ENCODE measurements around the gene ZNF410. TPM values are rescaled to one million over a fixed set of nuclear protein-coding genes. Genes with fewer than 3 reads are reported as not detected.

Gene ZNF410
- total and polyA plus RNA-seq, 2 donors (not counting 3 experiments of a cell fraction or from before 2014, with no cell fraction given): 21.8 to 45.0 TPM

DNA sequence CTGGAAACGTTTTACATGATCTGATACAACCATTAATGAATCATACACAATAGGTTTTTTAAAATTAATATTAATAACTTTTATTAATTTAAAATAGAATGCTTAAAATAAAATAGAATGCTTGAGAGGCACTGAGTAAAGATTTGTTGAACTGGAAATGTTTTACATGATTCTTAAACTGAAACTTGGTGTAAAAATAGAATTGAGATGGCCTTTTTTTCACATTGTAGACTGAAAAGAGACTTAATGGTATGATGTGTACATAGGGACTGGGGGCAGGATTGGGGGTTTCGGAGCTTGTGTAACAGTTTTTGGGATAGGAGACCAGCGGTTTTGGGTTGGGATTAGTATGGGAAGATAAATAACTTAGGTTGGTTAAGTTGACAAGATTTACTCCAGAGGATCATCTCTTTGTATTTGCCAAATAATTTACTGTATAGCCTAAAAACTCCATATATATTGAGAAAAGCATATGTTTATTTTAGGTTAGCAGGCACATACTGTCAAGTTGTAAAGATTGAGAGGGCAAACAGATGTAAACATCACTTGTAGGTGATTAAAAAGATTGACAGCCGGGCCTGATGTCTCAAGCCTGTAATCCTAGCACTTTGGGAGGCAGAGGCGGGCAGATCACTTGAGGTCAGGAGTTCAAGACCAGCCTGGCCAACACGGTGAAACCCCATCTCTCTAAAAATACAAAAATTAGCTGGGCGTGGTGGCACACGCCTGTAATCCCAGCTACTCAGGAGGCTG lies 2.0 kb upstream of the ZNF410 start:
- CTCF ChIA-PET: no interaction called here
- intact Hi-C loops (cut with micrococcal nuclease) (no loop called here), dilution Hi-C loops (cut with MboI; ENCODE audit: extremely low pct_ligation_motif_present, low sequenced_read_pairs) (no loop called here)
- Histone ChIP-seq H3K9me3 (replicated peaks; ENCODE audit: control insufficient read depth, insufficient read depth, low read length) (no peaks in the 10 kb centered on the region), H3K9me1 (replicated peaks; ENCODE audit: control insufficient read depth, extremely low read depth, insufficient read depth, low read length) (no peaks in the 10 kb centered on the region), H3K27ac (ENCODE audit: insufficient read depth, low read depth, low read length) (no peak overlapping the region), H3K9ac (replicated peaks; ENCODE audit: extremely low read depth, insufficient read depth, low read length) (no peak overlapping the region), H3K4me2 (ENCODE audit: insufficient read depth, low read length) (no peak overlapping the region), H2AFZ (ENCODE audit: low read depth, low read length) (no peak overlapping the region), H3K27me3 (ENCODE audit: control insufficient read depth in 2 of 2, insufficient read depth in 2 of 2, low read length in 2 of 2) (no peaks in the 10 kb centered on the region), H3K4me1 (ENCODE audit: control insufficient read depth, extremely low read depth, insufficient read depth, low read length) (peaks cover 18% of the 10 kb centered on the region), H3K79me2 (ENCODE audit: control insufficient read depth, insufficient read depth, low read length) (peaks cover 42% of the 10 kb centered on the region), H3K4me3 (replicated peaks in 1 of 3; ENCODE audit: insufficient read depth in 1 of 3, low read depth in 1 of 3, low read length in 3 of 3) (no peak overlapping the region), H3K36me3 (ENCODE audit: control insufficient read depth in 2 of 2, extremely low read depth in 1 of 2, insufficient read depth in 2 of 2, low read length in 2 of 2) (no peaks in the 10 kb centered on the region), H4K20me1 (replicated peaks; ENCODE audit: control insufficient read depth, extremely low read depth, insufficient read depth, low read length) (no peaks in the 10 kb centered on the region)
- BruUV-seq (replicated peaks): no TSS peak
- FAIRE-seq (no peak), DNase-seq (ENCODE audit: low read depth, low spot score) (no peak)
- TF ChIP-seq POLR2AphosphoS5 (IDR thresholded peaks at IDR 0.05; ENCODE audit: insufficient read depth, low read depth, low read length) (no peak), EZH2 (IDR thresholded peaks at IDR 0.05; ENCODE audit: borderline replicate concordance, low read depth, low read length, severe bottlenecking) (no peak), JUN (IDR thresholded peaks at IDR 0.05; ENCODE audit: borderline replicate concordance, insufficient read depth, insufficient read length, low read depth) (no peak), GATA2 (IDR thresholded peaks at IDR 0.05; ENCODE audit: insufficient read depth, insufficient read length, low read depth, low read length) (no peak), MYC (IDR thresholded peaks at IDR 0.05; ENCODE audit: low read depth, low read length) (no peak), POLR2A (IDR thresholded peaks at IDR 0.05; ENCODE audit: low read depth, low read length) (no peak), FOS (IDR thresholded peaks at IDR 0.05; ENCODE audit: borderline replicate concordance, insufficient read depth, low read length) (no peak)
- TF ChIP-seq, protein P1, sequence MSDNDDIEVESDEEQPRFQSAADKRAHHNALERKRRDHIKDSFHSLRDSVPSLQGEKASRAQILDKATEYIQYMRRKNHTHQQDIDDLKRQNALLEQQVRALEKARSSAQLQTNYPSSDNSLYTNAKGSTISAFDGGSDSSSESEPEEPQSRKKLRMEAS (IDR thresholded peaks at IDR 0.05; ENCODE audit: insufficient read depth, insufficient read length): no peak
- TF ChIP-seq, protein P2, sequence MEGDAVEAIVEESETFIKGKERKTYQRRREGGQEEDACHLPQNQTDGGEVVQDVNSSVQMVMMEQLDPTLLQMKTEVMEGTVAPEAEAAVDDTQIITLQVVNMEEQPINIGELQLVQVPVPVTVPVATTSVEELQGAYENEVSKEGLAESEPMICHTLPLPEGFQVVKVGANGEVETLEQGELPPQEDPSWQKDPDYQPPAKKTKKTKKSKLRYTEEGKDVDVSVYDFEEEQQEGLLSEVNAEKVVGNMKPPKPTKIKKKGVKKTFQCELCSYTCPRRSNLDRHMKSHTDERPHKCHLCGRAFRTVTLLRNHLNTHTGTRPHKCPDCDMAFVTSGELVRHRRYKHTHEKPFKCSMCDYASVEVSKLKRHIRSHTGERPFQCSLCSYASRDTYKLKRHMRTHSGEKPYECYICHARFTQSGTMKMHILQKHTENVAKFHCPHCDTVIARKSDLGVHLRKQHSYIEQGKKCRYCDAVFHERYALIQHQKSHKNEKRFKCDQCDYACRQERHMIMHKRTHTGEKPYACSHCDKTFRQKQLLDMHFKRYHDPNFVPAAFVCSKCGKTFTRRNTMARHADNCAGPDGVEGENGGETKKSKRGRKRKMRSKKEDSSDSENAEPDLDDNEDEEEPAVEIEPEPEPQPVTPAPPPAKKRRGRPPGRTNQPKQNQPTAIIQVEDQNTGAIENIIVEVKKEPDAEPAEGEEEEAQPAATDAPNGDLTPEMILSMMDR (IDR thresholded peaks at IDR 0.05; ENCODE audit: extremely low read depth in 1 of 2, insufficient read depth in 1 of 2, low read depth in 1 of 2, low read length in 2 of 2): no peak
- POLR2A ChIA-PET: no interaction called here

Measured in endothelial cell of umbilical vein (primary cell).